VCaP (cell line): ENCODE results near the gene SFXN5.
"Not testable (repeated sequence)": the region's sequence is repeated elsewhere in the genome, so short reads cannot be mapped to it uniquely, and the experiment has no call there.

Source experiments
- H3K27ac ChIP-seq: fragments of 450-650 bp; 2 replicates; pipeline ENCODE4 v1.5.1; 2017
- CTCF ChIP-seq: fragments of 450-650 bp; conservative IDR thresholded peaks from 2 replicates; pipeline ENCODE4 v1.5.1; 2017; ENCODE audit warnings: mild to moderate bottlenecking, moderate library complexity

The SFXN5 gene

GRCh38 chr2:73105511-73105971 lies 34.0 kb upstream of the SFXN5 start:
- no peak for TF ChIP-seq CTCF
- no peak overlapping the region for H3K27ac ChIP-seq

- H3K27ac ChIP-seq: no peak overlapping the region
- TF ChIP-seq CTCF: no peak
Measured at GRCh38 chr2:73104933-73105332, 33.4 kb upstream of the SFXN5 start.

- H3K27ac ChIP-seq: peak overlapping the region; percentile 42
- TF ChIP-seq CTCF: no peak
Measured at GRCh38 chr2:73103018-73103542, 31.6 kb upstream of the SFXN5 start.

GRCh38 chr2:73101626-73102256 lies 30.2 kb upstream of the SFXN5 start:
- TF ChIP-seq CTCF: no peak

GRCh38 chr2:73100956-73101355 lies 29.4 kb upstream of the SFXN5 start:
- TF ChIP-seq CTCF: no peak
- H3K27ac ChIP-seq: no peak overlapping the region

More at GRCh38 chr2:73101626-73102256, 30.2 kb upstream of the SFXN5 start:
- no peak overlapping the region for H3K27ac ChIP-seq

GRCh38 chr2:73099486-73099885 lies 28.0 kb upstream of the SFXN5 start:
- H3K27ac ChIP-seq: no peak overlapping the region
- no peak for TF ChIP-seq CTCF

GRCh38 chr2:73095910-73096309 lies 24.4 kb upstream of the SFXN5 start:
- TF ChIP-seq CTCF: no peak
- no peak overlapping the region for H3K27ac ChIP-seq

GRCh38 chr2:73093601-73094218 lies 22.2 kb upstream of the SFXN5 start:
- not testable (repeated sequence) for H3K27ac ChIP-seq
